GM18502 (cell line): ENCODE measurements around the gene TMEM45B.
"Not testable (repeated sequence)": the region's sequence is repeated elsewhere in the genome, so short reads cannot be mapped to it uniquely, and the experiment has no call there.

Experiments used
- ATAC-seq: cut with Tn5 transposase; IDR thresholded peaks from one replicate; pipeline ENCODE4 v1.9.1; 2021; ENCODE audit warnings: mild to moderate bottlenecking; ENCODE audit not compliant: unreplicated experiment, poor library complexity

The TMEM45B gene

GRCh38 chr11:129804012-129804411 lies 11.6 kb upstream of the TMEM45B start:
- ATAC-seq = no peak

GRCh38 chr11:129808241-129808640 lies 7.4 kb upstream of the TMEM45B start:
- ATAC-seq = not testable (repeated sequence)

- no peak for ATAC-seq
Observed at GRCh38 chr11:129813231-129813791, 2.3 kb upstream of the TMEM45B start.

- ATAC-seq = no peak
Observed at GRCh38 chr11:129814244-129815014, 1.2 kb upstream of the TMEM45B start.

- ATAC-seq = no peak
Observed at GRCh38 chr11:129817534-129818051, 1.9 kb downstream of the TMEM45B start.

GRCh38 chr11:129818236-129818635 lies 2.6 kb downstream of the TMEM45B start:
- ATAC-seq = not testable (repeated sequence)

GRCh38 chr11:129819237-129819636 lies 3.6 kb downstream of the TMEM45B start:
- ATAC-seq = no peak

GRCh38 chr11:129820228-129820627 lies 4.6 kb downstream of the TMEM45B start:
- ATAC-seq = not testable (repeated sequence)

GRCh38 chr11:129823281-129823680 lies 7.6 kb downstream of the TMEM45B start:
- not testable (repeated sequence) for ATAC-seq

GRCh38 chr11:129823799-129824198 lies 8.2 kb downstream of the TMEM45B start:
- ATAC-seq = not testable (repeated sequence)

- ATAC-seq = no peak
Observed at GRCh38 chr11:129825380-129825779, 9.7 kb downstream of the TMEM45B start.

GRCh38 chr11:129828301-129828836 lies 12.7 kb downstream of the TMEM45B start:
- no peak for ATAC-seq

- ATAC-seq = not testable (repeated sequence)
Observed at GRCh38 chr11:129829497-129829896, 13.8 kb downstream of the TMEM45B start.

GRCh38 chr11:129831227-129831626 lies 15.6 kb downstream of the TMEM45B start:
- not testable (repeated sequence) for ATAC-seq

- ATAC-seq = not testable (repeated sequence)
Observed at GRCh38 chr11:129833260-129833659, 17.6 kb downstream of the TMEM45B start.

GRCh38 chr11:129836423-129836891 lies 20.8 kb downstream of the TMEM45B start:
- not testable (repeated sequence) for ATAC-seq

- no peak for ATAC-seq
Observed at GRCh38 chr11:129836979-129837378, 21.3 kb downstream of the TMEM45B start.

GRCh38 chr11:129840236-129840635 lies 24.6 kb downstream of the TMEM45B start:
- no peak for ATAC-seq

GRCh38 chr11:129842138-129842537 lies 26.5 kb downstream of the TMEM45B start:
- no peak for ATAC-seq

GRCh38 chr11:129846508-129847335 lies 31.1 kb downstream of the TMEM45B start:
- ATAC-seq = no peak
